GM12878 (cell line): ENCODE data around the gene MRPS18B. TPM values are rescaled to one million over a fixed set of nuclear protein-coding genes. Genes with fewer than 3 reads are reported as not detected.

Source experiments
- ATF3 ChIP-seq: IDR thresholded peaks from 2 replicates; pipeline ENCODE4 v1.6.1; 2011; ENCODE audit warnings: low read depth, mild to moderate bottlenecking, low read length, moderate library complexity, borderline replicate concordance; ENCODE audit errors: extremely low read depth
- BCL3 ChIP-seq: IDR thresholded peaks from 2 replicates; pipeline ENCODE4 v1.6.1; 2011; ENCODE audit warnings: borderline replicate concordance, low read depth, mild to moderate bottlenecking, moderate library complexity, low read length; ENCODE audit not compliant: insufficient read depth, poor library complexity, severe bottlenecking
- BRCA1 ChIP-seq: IDR thresholded peaks from 2 replicates; pipeline ENCODE4 v1.6.1; 2011; ENCODE audit warnings: low read depth, low read length, improper control_type of control experiment
- CBX3 ChIP-seq: fragments of 200-600 bp; sonication (generic); IDR thresholded peaks from 2 replicates; pipeline ENCODE4 v1.6.1; 2016; ENCODE audit warnings: low read depth, borderline replicate concordance
- CHD2 ChIP-seq: IDR thresholded peaks from 2 replicates; pipeline ENCODE4 v1.6.1; 2011; ENCODE audit warnings: low read depth, low read length, improper control_type of control experiment, borderline replicate concordance
- FOXM1 ChIP-seq: IDR thresholded peaks from 2 replicates; pipeline ENCODE4 v1.6.1; 2012; ENCODE audit warnings: low read depth, mild to moderate bottlenecking, inconsistent platforms, low read length, moderate library complexity
- HDAC6 ChIP-seq: fragments of 200-600 bp; sonication (generic); IDR thresholded peaks from one replicate; pipeline ENCODE4 v1.8.0; 2017; ENCODE audit warnings: antibody characterized with exemption; ENCODE audit not compliant: unreplicated experiment
- HDGF ChIP-seq: fragments of 450-650 bp; IDR thresholded peaks from 2 replicates; pipeline ENCODE4 v1.6.1; 2016; ENCODE audit warnings: antibody characterized with exemption
- KAT2A ChIP-seq: conservative IDR thresholded peaks from 2 replicates; pipeline ENCODE4 v1.6.1; 2011; ENCODE audit warnings: low read depth, low read length; ENCODE audit not compliant: control insufficient read depth
- NFIC ChIP-seq: IDR thresholded peaks from 2 replicates; pipeline ENCODE4 v1.6.1; 2012; ENCODE audit warnings: low read depth, mild to moderate bottlenecking, inconsistent platforms, low read length, moderate library complexity
- NRF1 ChIP-seq: conservative IDR thresholded peaks from 2 replicates; pipeline ENCODE4 v1.6.1; 2011; ENCODE audit warnings: mild to moderate bottlenecking, low read depth, low read length, improper control_type of control experiment
- SREBF2 ChIP-seq: IDR thresholded peaks from 2 replicates; pipeline ENCODE4 v1.6.1; 2012; ENCODE audit warnings: mild to moderate bottlenecking, low read length
- TAF1 ChIP-seq: IDR thresholded peaks from 2 replicates; pipeline ENCODE4 v1.6.1; 2011; ENCODE audit warnings: mild to moderate bottlenecking, low read depth, low read length, borderline replicate concordance
- WRNIP1 ChIP-seq: IDR thresholded peaks from 2 replicates; pipeline ENCODE4 v1.6.1; 2011; ENCODE audit warnings: low read depth, low read length, improper control_type of control experiment, borderline replicate concordance
- ZNF217 ChIP-seq: fragments of 450-650 bp; IDR thresholded peaks from 2 replicates; pipeline ENCODE4 v1.6.1; 2017; ENCODE audit warnings: antibody characterized with exemption, mild to moderate bottlenecking
- ZNF24 ChIP-seq: fragments of 450-650 bp; IDR thresholded peaks from 2 replicates; pipeline ENCODE4 v1.6.1; 2017; ENCODE audit warnings: antibody characterized with exemption, mild to moderate bottlenecking
- polyA plus RNA-seq, 11 experiments: library from polyadenylated mRNA; depleted of rRNA in 4 of 11; unstranded in 6 of 11; stranded (reverse) in 5 of 11; fragments of >200 nt; fragmentation: Nextera tagmentation in 4 of 11; fragmentation: Illumina TruSeq in 1 of 11; extraction: Ambion mirVana in 4 of 11; extraction: Trizol in 1 of 11; gene quantifications; 1 replicate in 1 of 11; 2 replicates in 10 of 11; pipeline versions ENCODE4 v1.2.1 to v1.2.3, GENCODE V29; 2011 to 2016; ENCODE audit warnings: inconsistent platforms in 2 of 11, missing spikeins in 2 of 11, low read depth in 1 of 11
- total RNA-seq, 4 experiments: library from RNA; depleted of rRNA in 3 of 4; stranded (reverse); fragments of >200 nt in 3 of 4; fragmentation: Illumina TruSeq in 1 of 4; extraction: Trizol in 1 of 4; gene quantifications; 2 replicates each; pipeline versions ENCODE4 v1.2.1 to v1.2.3, GENCODE V29; 2013 to 2021
- TF ChIP-seq, protein P1 (sequence below): IDR thresholded peaks from 2 replicates; pipeline ENCODE4 v1.6.1; 2012; ENCODE audit warnings: improper control_type of control experiment, low read depth, low read length; ENCODE audit not compliant: insufficient replicate concordance
- TF ChIP-seq, protein P2 (sequence below): fragments of 450-650 bp; IDR thresholded peaks from 2 replicates; pipeline ENCODE4 v1.6.1; 2014; ENCODE audit warnings: mild to moderate bottlenecking

MRPS18B gene
- total and polyA plus RNA-seq, 10 of the 15 experiments (the other 5 are each of a cell fraction or from before 2014, with no cell fraction given): 80.9 to 259 (median 140) TPM

GRCh38 chr6:30646450-30647241, 29.0 kb downstream of the MRPS18B start, which contains the start of gene C6orf136 (continued):
- TF ChIP-seq KAT2A (no peak), BCL3 (peak; percentile 5), NRF1 (peak; percentile 94), WRNIP1 (no peak), SREBF2 (no peak), ATF3 (no peak), ZNF24 (peak; percentile 84), BRCA1 (no peak), NFIC (no peak), FOXM1 (no peak), HDAC6 (peak; percentile 1), CBX3 (no peak), CHD2 (0 out of 2 replicates have a peak, but pooled peaks have one; percentile 22), ZNF217 (no peak), HDGF (no peak), TAF1 (no peak)
- TF ChIP-seq, protein P1, sequence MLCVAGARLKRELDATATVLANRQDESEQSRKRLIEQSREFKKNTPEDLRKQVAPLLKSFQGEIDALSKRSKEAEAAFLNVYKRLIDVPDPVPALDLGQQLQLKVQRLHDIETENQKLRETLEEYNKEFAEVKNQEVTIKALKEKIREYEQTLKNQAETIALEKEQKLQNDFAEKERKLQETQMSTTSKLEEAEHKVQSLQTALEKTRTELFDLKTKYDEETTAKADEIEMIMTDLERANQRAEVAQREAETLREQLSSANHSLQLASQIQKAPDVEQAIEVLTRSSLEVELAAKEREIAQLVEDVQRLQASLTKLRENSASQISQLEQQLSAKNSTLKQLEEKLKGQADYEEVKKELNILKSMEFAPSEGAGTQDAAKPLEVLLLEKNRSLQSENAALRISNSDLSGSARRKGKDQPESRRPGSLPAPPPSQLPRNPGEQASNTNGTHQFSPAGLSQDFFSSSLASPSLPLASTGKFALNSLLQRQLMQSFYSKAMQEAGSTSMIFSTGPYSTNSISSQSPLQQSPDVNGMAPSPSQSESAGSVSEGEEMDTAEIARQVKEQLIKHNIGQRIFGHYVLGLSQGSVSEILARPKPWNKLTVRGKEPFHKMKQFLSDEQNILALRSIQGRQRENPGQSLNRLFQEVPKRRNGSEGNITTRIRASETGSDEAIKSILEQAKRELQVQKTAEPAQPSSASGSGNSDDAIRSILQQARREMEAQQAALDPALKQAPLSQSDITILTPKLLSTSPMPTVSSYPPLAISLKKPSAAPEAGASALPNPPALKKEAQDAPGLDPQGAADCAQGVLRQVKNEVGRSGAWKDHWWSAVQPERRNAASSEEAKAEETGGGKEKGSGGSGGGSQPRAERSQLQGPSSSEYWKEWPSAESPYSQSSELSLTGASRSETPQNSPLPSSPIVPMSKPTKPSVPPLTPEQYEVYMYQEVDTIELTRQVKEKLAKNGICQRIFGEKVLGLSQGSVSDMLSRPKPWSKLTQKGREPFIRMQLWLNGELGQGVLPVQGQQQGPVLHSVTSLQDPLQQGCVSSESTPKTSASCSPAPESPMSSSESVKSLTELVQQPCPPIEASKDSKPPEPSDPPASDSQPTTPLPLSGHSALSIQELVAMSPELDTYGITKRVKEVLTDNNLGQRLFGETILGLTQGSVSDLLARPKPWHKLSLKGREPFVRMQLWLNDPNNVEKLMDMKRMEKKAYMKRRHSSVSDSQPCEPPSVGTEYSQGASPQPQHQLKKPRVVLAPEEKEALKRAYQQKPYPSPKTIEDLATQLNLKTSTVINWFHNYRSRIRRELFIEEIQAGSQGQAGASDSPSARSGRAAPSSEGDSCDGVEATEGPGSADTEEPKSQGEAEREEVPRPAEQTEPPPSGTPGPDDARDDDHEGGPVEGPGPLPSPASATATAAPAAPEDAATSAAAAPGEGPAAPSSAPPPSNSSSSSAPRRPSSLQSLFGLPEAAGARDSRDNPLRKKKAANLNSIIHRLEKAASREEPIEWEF: no peak
- TF ChIP-seq, protein P2, sequence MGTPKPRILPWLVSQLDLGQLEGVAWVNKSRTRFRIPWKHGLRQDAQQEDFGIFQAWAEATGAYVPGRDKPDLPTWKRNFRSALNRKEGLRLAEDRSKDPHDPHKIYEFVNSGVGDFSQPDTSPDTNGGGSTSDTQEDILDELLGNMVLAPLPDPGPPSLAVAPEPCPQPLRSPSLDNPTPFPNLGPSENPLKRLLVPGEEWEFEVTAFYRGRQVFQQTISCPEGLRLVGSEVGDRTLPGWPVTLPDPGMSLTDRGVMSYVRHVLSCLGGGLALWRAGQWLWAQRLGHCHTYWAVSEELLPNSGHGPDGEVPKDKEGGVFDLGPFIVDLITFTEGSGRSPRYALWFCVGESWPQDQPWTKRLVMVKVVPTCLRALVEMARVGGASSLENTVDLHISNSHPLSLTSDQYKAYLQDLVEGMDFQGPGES: no peak
